HepG2 (cell line): Measurements from ENCODE around the gene SOAT2. TPM values are rescaled to one million over a fixed set of nuclear protein-coding genes. Genes with fewer than 3 reads are reported as not detected.
A peak's percentile ranks its signal among the peaks of the same experiment; 100 is the strongest.

Source experiments
- EED ChIP-seq: sonication (generic); formaldehyde crosslinking; IDR thresholded peaks from 2 replicates; pipeline ENCODE4 v1.5.0; 2020; ENCODE audit warnings: mild to moderate bottlenecking, missing genetic modification reagents
- HNF1A ChIP-seq, 2 experiments: sonication (generic) in 1 of 2; formaldehyde crosslinking in 1 of 2; IDR thresholded peaks; 2 replicates each; pipeline versions ENCODE4 v1.4.0 to v1.6.1; 2016 to 2020; ENCODE audit warnings: borderline replicate concordance in 1 of 2, low read depth in 1 of 2, mild to moderate bottlenecking in 1 of 2, missing genetic modification reagents in 1 of 2
- PRMT3 ChIP-seq: sonication (generic); formaldehyde crosslinking; IDR thresholded peaks from 2 replicates; pipeline ENCODE4 v1.8.1; 2022; ENCODE audit warnings: low read depth, mild to moderate bottlenecking, moderate library complexity, missing genetic modification reagents, borderline replicate concordance
- RBM22 ChIP-seq: fragments of 200-400 bp; formaldehyde crosslinking; optimal IDR thresholded peaks from 2 replicates; pipeline ENCODE3; 2017; ENCODE audit warnings: mild to moderate bottlenecking, low read length, moderate library complexity
- SATB2 ChIP-seq: sonication (generic); formaldehyde crosslinking; IDR thresholded peaks from 2 replicates; pipeline ENCODE4 v1.5.0; 2020; ENCODE audit warnings: missing genetic modification reagents
- STAG1 ChIP-seq: sonication (generic); formaldehyde crosslinking; IDR thresholded peaks from 2 replicates; pipeline ENCODE4 v1.4.0; 2020; ENCODE audit warnings: missing genetic modification reagents
- U2AF1 ChIP-seq: fragments of 200-400 bp; formaldehyde crosslinking; optimal IDR thresholded peaks from 2 replicates; pipeline ENCODE3; 2017; ENCODE audit warnings: mild to moderate bottlenecking, low read depth, low read length
- ZNF205 ChIP-seq: IDR thresholded peaks from 2 replicates; pipeline ENCODE4 v1.6.1; 2018; ENCODE audit warnings: missing biosample characterization, missing genetic modification reagents
- ZNF512 ChIP-seq: sonication (generic); formaldehyde crosslinking; IDR thresholded peaks from 2 replicates; pipeline ENCODE4 v1.4.0; 2020; ENCODE audit warnings: mild to moderate bottlenecking, missing genetic modification reagents
- ZNF7 ChIP-seq: IDR thresholded peaks from 2 replicates; pipeline ENCODE4 v1.6.1; 2016; ENCODE audit warnings: missing biosample characterization, missing genetic modification reagents
- ZSCAN31 ChIP-seq: sonication (generic); formaldehyde crosslinking; IDR thresholded peaks from 2 replicates; pipeline ENCODE4 v1.5.0; 2020; ENCODE audit warnings: low read depth, mild to moderate bottlenecking, missing genetic modification reagents
- polyA plus RNA-seq, 8 experiments: library from polyadenylated mRNA; depleted of rRNA in 3 of 8; stranded (reverse) in 7 of 8; unstranded in 1 of 8; fragments of >200 nt; fragmentation: Illumina TruSeq in 4 of 8; extraction: Trizol in 4 of 8; gene quantifications; 2 replicates each; pipeline versions ENCODE4 v1.2.1 to v1.2.3, GENCODE V29; 2011 to 2016; ENCODE audit warnings: low read depth in 4 of 8, missing spikeins in 1 of 8, mixed read lengths in 1 of 8; ENCODE audit not compliant: insufficient read depth in 1 of 8
- total RNA-seq, 5 experiments: library from RNA; depleted of rRNA; stranded (reverse); fragments of >200 nt; fragmentation: Illumina TruSeq; extraction: Trizol; gene quantifications; 2 replicates each; pipeline ENCODE4 v1.2.3, GENCODE V29; 2016; ENCODE audit warnings: low read depth in 1 of 5
- TF ChIP-seq, protein P1 (sequence below): sonication (generic); formaldehyde crosslinking; IDR thresholded peaks from 2 replicates; pipeline ENCODE4 v1.4.0; 2020; ENCODE audit warnings: mild to moderate bottlenecking, missing genetic modification reagents, borderline replicate concordance
- TF ChIP-seq, protein P2 (sequence below): IDR thresholded peaks from 2 replicates; pipeline ENCODE4 v1.6.1; 2016; ENCODE audit warnings: low read depth, borderline replicate concordance
- TF ChIP-seq, protein P3 (sequence below): sonication (generic); formaldehyde crosslinking; IDR thresholded peaks from 2 replicates; pipeline ENCODE4 v1.4.0; 2020; ENCODE audit warnings: missing genetic modification reagents
- TF ChIP-seq, protein P4 (sequence below): sonication (generic); formaldehyde crosslinking; IDR thresholded peaks from 2 replicates; pipeline ENCODE4 v1.4.0; 2020; ENCODE audit warnings: missing genetic modification reagents; ENCODE audit errors: not compliant biosample characterization

The SOAT2 gene
- total and polyA plus RNA-seq, 2 of the 13 experiments (the other 11 are each of a cell fraction or from before 2014, with no cell fraction given), result 14.9 to 108 TPM

DNA sequence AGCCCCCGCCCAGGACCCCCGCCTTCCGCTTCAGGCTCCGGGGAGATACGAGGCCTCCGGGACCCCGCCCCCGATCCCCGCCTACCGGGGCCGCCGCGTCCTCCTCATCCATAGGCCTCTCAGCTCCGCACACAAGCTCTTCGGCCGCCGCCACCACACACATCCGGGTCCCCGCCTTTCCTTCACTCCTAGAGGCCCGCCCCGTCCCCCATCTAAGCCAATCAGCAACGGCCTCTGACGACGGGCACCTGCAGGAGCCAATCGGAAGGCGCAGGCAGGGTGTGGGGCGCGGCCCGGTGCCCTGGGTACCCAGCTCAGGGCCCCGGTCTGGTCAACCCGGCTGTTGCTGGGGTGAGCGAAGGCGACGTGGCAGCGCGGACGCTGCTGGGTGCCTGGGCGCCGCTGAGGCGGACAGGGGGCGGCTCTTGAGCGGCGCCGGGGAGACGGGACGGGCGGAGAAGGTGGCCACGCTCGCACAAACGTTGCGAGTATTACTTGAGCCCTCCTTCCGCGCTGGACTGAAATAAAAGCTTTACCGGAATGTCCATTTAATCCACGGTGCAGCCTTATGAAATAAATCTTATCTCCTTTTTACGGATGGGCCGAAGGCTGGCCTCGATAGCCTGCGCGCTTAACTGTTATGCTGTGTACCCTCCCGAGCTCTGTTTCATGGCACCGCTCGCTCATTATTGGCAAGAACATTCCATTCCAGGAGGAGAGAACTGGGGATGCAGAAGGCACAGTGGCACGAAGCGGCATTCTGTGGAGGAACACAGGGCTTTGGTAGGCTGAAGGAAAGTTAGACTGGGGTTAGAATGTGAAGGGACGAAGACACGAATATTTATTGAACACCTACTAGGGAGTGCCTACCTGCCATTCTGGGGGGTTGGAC lies 23.8 kb upstream of the SOAT2 start, which contains the start of gene SPRYD3 (continued):
- TF ChIP-seq, protein P1, sequence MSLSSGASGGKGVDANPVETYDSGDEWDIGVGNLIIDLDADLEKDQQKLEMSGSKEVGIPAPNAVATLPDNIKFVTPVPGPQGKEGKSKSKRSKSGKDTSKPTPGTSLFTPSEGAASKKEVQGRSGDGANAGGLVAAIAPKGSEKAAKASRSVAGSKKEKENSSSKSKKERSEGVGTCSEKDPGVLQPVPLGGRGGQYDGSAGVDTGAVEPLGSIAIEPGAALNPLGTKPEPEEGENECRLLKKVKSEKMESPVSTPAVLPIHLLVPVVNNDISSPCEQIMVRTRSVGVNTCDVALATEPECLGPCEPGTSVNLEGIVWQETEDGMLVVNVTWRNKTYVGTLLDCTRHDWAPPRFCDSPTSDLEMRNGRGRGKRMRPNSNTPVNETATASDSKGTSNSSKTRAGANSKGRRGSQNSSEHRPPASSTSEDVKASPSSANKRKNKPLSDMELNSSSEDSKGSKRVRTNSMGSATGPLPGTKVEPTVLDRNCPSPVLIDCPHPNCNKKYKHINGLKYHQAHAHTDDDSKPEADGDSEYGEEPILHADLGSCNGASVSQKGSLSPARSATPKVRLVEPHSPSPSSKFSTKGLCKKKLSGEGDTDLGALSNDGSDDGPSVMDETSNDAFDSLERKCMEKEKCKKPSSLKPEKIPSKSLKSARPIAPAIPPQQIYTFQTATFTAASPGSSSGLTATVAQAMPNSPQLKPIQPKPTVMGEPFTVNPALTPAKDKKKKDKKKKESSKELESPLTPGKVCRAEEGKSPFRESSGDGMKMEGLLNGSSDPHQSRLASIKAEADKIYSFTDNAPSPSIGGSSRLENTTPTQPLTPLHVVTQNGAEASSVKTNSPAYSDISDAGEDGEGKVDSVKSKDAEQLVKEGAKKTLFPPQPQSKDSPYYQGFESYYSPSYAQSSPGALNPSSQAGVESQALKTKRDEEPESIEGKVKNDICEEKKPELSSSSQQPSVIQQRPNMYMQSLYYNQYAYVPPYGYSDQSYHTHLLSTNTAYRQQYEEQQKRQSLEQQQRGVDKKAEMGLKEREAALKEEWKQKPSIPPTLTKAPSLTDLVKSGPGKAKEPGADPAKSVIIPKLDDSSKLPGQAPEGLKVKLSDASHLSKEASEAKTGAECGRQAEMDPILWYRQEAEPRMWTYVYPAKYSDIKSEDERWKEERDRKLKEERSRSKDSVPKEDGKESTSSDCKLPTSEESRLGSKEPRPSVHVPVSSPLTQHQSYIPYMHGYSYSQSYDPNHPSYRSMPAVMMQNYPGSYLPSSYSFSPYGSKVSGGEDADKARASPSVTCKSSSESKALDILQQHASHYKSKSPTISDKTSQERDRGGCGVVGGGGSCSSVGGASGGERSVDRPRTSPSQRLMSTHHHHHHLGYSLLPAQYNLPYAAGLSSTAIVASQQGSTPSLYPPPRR (CRISPR knock-in tag), result no peak; the same call in 1 of the 2 replicates
- TF ChIP-seq ZNF205 (peak; percentile 84), ZNF7 (CRISPR knock-in tag) (no peak), EED (CRISPR knock-in tag) (no peak), ZNF512 (CRISPR knock-in tag) (no peak), STAG1 (0 out of 2 replicates have a peak, but pooled peaks have one; percentile 4), PRMT3 (CRISPR knock-in tag) (no peak), HNF1A (IDR thresholded peaks at IDR 0.05; ENCODE audit: low read depth) (no peak), HNF1A (CRISPR knock-in tag; IDR thresholded peaks at IDR 0.05; ENCODE audit: borderline replicate concordance) (no peak), SATB2 (CRISPR knock-in tag) (no peak), RBM22 (no peak), U2AF1 (no peak), ZSCAN31 (CRISPR knock-in tag) (0 out of 2 replicates have a peak, but pooled peaks have one; percentile 79)
- TF ChIP-seq, protein P2, sequence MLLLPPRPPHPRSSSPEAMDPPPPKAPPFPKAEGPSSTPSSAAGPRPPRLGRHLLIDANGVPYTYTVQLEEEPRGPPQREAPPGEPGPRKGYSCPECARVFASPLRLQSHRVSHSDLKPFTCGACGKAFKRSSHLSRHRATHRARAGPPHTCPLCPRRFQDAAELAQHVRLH, result peak; percentile 57; the same call in 1 of the 2 replicates
- TF ChIP-seq, protein P3, sequence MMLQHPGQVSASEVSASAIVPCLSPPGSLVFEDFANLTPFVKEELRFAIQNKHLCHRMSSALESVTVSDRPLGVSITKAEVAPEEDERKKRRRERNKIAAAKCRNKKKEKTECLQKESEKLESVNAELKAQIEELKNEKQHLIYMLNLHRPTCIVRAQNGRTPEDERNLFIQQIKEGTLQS (CRISPR knock-in tag), result 0 out of 2 replicates have a peak, but pooled peaks have one; percentile 35
- TF ChIP-seq, protein P4, sequence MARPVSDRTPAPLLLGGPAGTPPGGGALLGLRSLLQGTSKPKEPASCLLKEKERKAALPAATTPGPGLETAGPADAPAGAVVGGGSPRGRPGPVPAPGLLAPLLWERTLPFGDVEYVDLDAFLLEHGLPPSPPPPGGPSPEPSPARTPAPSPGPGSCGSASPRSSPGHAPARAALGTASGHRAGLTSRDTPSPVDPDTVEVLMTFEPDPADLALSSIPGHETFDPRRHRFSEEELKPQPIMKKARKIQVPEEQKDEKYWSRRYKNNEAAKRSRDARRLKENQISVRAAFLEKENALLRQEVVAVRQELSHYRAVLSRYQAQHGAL (CRISPR knock-in tag), result no peak
